Middle frontal gyrus (tissue), 1 donor: Measurements from ENCODE around the gene INHBC.

Experiments used
- DNase-seq: peaks from one replicate; pipeline ENCODE4 v3.0.0-alpha.2; 2015; ENCODE audit warnings: low spot score; ENCODE audit errors: extremely low spot score

INHBC gene

GRCh38 chr12:57454566-57455373 lies 20.2 kb downstream of the INHBC start, which contains the start of gene INHBE:
Gene INHBE (plus strand): TSS chr12:57455307. CDS start chr12:57455537, 230 bp downstream.
- no peak for DNase-seq

GRCh38 chr12:57455374-57456144 lies 21.0 kb downstream of the INHBC start:
- no peak for DNase-seq

GRCh38 chr12:57456145-57456700 lies 21.6 kb downstream of the INHBC start:
- DNase-seq: no peak

- no peak for DNase-seq
Observed at GRCh38 chr12:57456737-57457490, 22.3 kb downstream of the INHBC start.

- DNase-seq: no peak
Observed at GRCh38 chr12:57458665-57459054, 24.1 kb downstream of the INHBC start.

GRCh38 chr12:57459055-57459749 lies 24.6 kb downstream of the INHBC start:
- peak; percentile 92 for DNase-seq

GRCh38 chr12:57459750-57460467 lies 25.3 kb downstream of the INHBC start, which contains the start of gene GLI1:
Gene GLI1 (plus strand): TSS chr12:57459785. CDS start chr12:57463692, 3,907 bp downstream.
- no peak for DNase-seq

- DNase-seq: no peak
Observed at GRCh38 chr12:57460468-57460784, 25.8 kb downstream of the INHBC start.

GRCh38 chr12:57460841-57461275 lies 26.3 kb downstream of the INHBC start:
- no peak for DNase-seq

GRCh38 chr12:57461276-57461916 lies 26.8 kb downstream of the INHBC start:
- no peak for DNase-seq

- DNase-seq: no peak
Observed at GRCh38 chr12:57461917-57462250, 27.3 kb downstream of the INHBC start.

- DNase-seq: peak; percentile 53
Observed at GRCh38 chr12:57462251-57462911, 27.8 kb downstream of the INHBC start.

GRCh38 chr12:57462912-57463253 lies 28.3 kb downstream of the INHBC start:
- no peak for DNase-seq

- no peak for DNase-seq
Observed at GRCh38 chr12:57464569-57464968, 30.0 kb downstream of the INHBC start.

GRCh38 chr12:57465030-57465746 lies 30.6 kb downstream of the INHBC start:
- DNase-seq: no peak

- no peak for DNase-seq
Observed at GRCh38 chr12:57465747-57466505, 31.3 kb downstream of the INHBC start.

- no peak for DNase-seq
Observed at GRCh38 chr12:57467212-57467874, 32.8 kb downstream of the INHBC start.
